ENCODE results near the gene SP7.
"Not testable (repeated sequence)": the region's sequence is repeated elsewhere in the genome, so short reads cannot be mapped to it uniquely, and the experiment has no call there.

Gene SP7

GRCh38 chr12:53352331-53353256 lies 16.4 kb upstream of the SP7 start:
- no peak overlapping the region for H3K4me3 ChIP-seq (ENCODE audit: low read depth, low read length)
- DNase-seq (ENCODE audit: low read depth): no peak

GRCh38 chr12:53347905-53348304 lies 11.8 kb upstream of the SP7 start:
- no peak for DNase-seq (ENCODE audit: low read depth)
- no peak overlapping the region for H3K4me3 ChIP-seq (ENCODE audit: low read depth, low read length)

GRCh38 chr12:53346491-53346890 lies 10.3 kb upstream of the SP7 start:
- no peak overlapping the region for H3K4me3 ChIP-seq (ENCODE audit: low read depth, low read length)
- no peak for DNase-seq (ENCODE audit: low read depth)

- DNase-seq (ENCODE audit: low read depth): no peak
These were observed 9.5 kb upstream of the SP7 start for GRCh38 chr12:53345486-53346188.

GRCh38 chr12:53344824-53345485 lies 8.8 kb upstream of the SP7 start:
- H3K4me3 ChIP-seq (ENCODE audit: low read depth, low read length): peak overlapping the region; percentile 68
- DNase-seq (ENCODE audit: low read depth): no peak

More at GRCh38 chr12:53345486-53346188, 9.5 kb upstream of the SP7 start:
- peak overlapping the region; percentile 68 for H3K4me3 ChIP-seq (ENCODE audit: low read depth, low read length)

- peak overlapping the region; percentile 68 for H3K4me3 ChIP-seq (ENCODE audit: low read depth, low read length)
- no peak for DNase-seq (ENCODE audit: low read depth)
These were observed 8.3 kb upstream of the SP7 start for GRCh38 chr12:53344487-53344823.

- DNase-seq (ENCODE audit: low read depth): no peak
- no peak overlapping the region for H3K4me3 ChIP-seq (ENCODE audit: low read depth, low read length)
These were observed 7.8 kb upstream of the SP7 start for GRCh38 chr12:53343969-53344368.

- no peak overlapping the region for H3K4me3 ChIP-seq (ENCODE audit: low read depth, low read length)
- no peak for DNase-seq (ENCODE audit: low read depth)
These were observed 7.3 kb upstream of the SP7 start for GRCh38 chr12:53343449-53343848.

- no peak for DNase-seq (ENCODE audit: low read depth)
- H3K4me3 ChIP-seq (ENCODE audit: low read depth, low read length): no peak overlapping the region
These were observed 4.2 kb upstream of the SP7 start for GRCh38 chr12:53340398-53340797.

- H3K4me3 ChIP-seq (ENCODE audit: low read depth, low read length): no peak overlapping the region
- DNase-seq (ENCODE audit: low read depth): no peak
These were observed 2.8 kb upstream of the SP7 start for GRCh38 chr12:53338916-53339315.

- DNase-seq (ENCODE audit: low read depth): no peak
These were observed 1.9 kb upstream of the SP7 start for GRCh38 chr12:53338017-53338416.

GRCh38 chr12:53334822-53335221 lies 1.3 kb downstream of the SP7 start:
- H3K4me3 ChIP-seq (ENCODE audit: low read depth, low read length): no peak overlapping the region
- DNase-seq (ENCODE audit: low read depth): no peak

More at GRCh38 chr12:53338017-53338416, 1.9 kb upstream of the SP7 start:
- no peak overlapping the region for H3K4me3 ChIP-seq (ENCODE audit: low read depth, low read length)

GRCh38 chr12:53333845-53334244 lies 2.3 kb downstream of the SP7 start:
- no peak for DNase-seq (ENCODE audit: low read depth)

GRCh38 chr12:53333289-53333688 lies 2.9 kb downstream of the SP7 start:
- DNase-seq (ENCODE audit: low read depth): no peak
- H3K4me3 ChIP-seq (ENCODE audit: low read depth, low read length): no peak overlapping the region

More at GRCh38 chr12:53333845-53334244, 2.3 kb downstream of the SP7 start:
- H3K4me3 ChIP-seq (ENCODE audit: low read depth, low read length): no peak overlapping the region

- no peak for DNase-seq (ENCODE audit: low read depth)
- no peak overlapping the region for H3K4me3 ChIP-seq (ENCODE audit: low read depth, low read length)
These were observed 3.4 kb downstream of the SP7 start for GRCh38 chr12:53332744-53333143.

- not testable (repeated sequence) for H3K4me3 ChIP-seq (ENCODE audit: low read depth, low read length); DNase-seq (ENCODE audit: low read depth)
These were observed 3.8 kb downstream of the SP7 start for GRCh38 chr12:53332339-53332738.

GRCh38 chr12:53330671-53331070 lies 5.5 kb downstream of the SP7 start:
- DNase-seq (ENCODE audit: low read depth): no peak
- no peak overlapping the region for H3K4me3 ChIP-seq (ENCODE audit: low read depth, low read length)

GRCh38 chr12:53328043-53328435 lies 8.1 kb downstream of the SP7 start:
- H3K4me3 ChIP-seq (ENCODE audit: low read depth, low read length): no peak overlapping the region
- no peak for DNase-seq (ENCODE audit: low read depth)

- no peak for DNase-seq (ENCODE audit: low read depth)
- no peak overlapping the region for H3K4me3 ChIP-seq (ENCODE audit: low read depth, low read length)
These were observed 8.6 kb downstream of the SP7 start for GRCh38 chr12:53327435-53328042.

Measured in skeletal muscle cell (primary cell).